Esophagus squamous epithelium (tissue), 5 donors: ENCODE data around the gene CNOT1. TPM values are rescaled to one million over a fixed set of nuclear protein-coding genes. Genes with fewer than 3 reads are reported as not detected.

ENCODE experiments used
- DNase-seq: peaks from one replicate; lab custom pipeline; 2025; lab: John Stamatoyannopoulos, UW
- H3K27ac ChIP-seq, 4 donors: fragments of 200-600 bp; sonication (generic); one replicate each; pipeline ENCODE4 v1.5.1; 2016 to 2019; ENCODE audit warnings: mild to moderate bottlenecking in 1 of 4
- H3K27me3 ChIP-seq, 4 donors: fragments of 200-600 bp; sonication (generic); 1 replicate in 3 of 4; 2 replicates in 1 of 4; pipeline versions ENCODE4 v1.5.1 to v1.6.0; 2017 to 2021; ENCODE audit warnings: antibody characterized with exemption in 1 of 4
- H3K36me3 ChIP-seq, 3 donors: fragments of 200-600 bp; sonication (generic); one replicate each; pipeline ENCODE4 v1.5.1; 2016 to 2019
- H3K4me1 ChIP-seq, 3 donors: fragments of 200-600 bp; sonication (generic); one replicate each; pipeline ENCODE4 v1.5.1; 2017 to 2019
- H3K4me3 ChIP-seq, 4 donors: fragments of 200-600 bp; sonication (generic); 1 replicate in 3 of 4; 2 replicates in 1 of 4; pipeline ENCODE4 v1.5.1; 2016 to 2019; ENCODE audit warnings: mild to moderate bottlenecking in 2 of 4, moderate library complexity in 1 of 4
- H3K9me3 ChIP-seq, 3 donors: fragments of 200-600 bp; sonication (generic); one replicate each; pipeline ENCODE4 v1.5.1; 2016 to 2019
- POLR2A ChIP-seq, 4 donors: fragments of 450-650 bp; IDR thresholded peaks; one replicate each; pipeline ENCODE4 v1.6.1; 2017; ENCODE audit warnings: antibody characterized with exemption in 4 of 4, mild to moderate bottlenecking in 4 of 4, moderate library complexity in 3 of 4
- WGBS, 2 donors: methylation state at CpG; one replicate each; pipeline ENCODE4 v1.1.5; 2018; 5-methylcytosine and 5-hydroxymethylcytosine counted together
- intact Hi-C: fragments of 100-400 bp; cut with DNase I; formaldehyde crosslinking; loops from one replicate; pipeline ENCODE4 v1.15.0; 2022
- total RNA-seq, 4 donors: library from RNA; depleted of rRNA; stranded (reverse); fragments of >200 nt; gene quantifications; one replicate each; pipeline ENCODE4 v1.1.0, GENCODE V29; 2016
- TF ChIP-seq, protein P1 (sequence below), 6 experiments: fragments of 450-650 bp in 4 of 6; fragments of 200-600 bp in 2 of 6; sonication (generic) in 2 of 6; IDR thresholded peaks; one replicate each; pipeline ENCODE4 v1.5.1; 2016 to 2019; ENCODE audit warnings: antibody characterized with exemption in 6 of 6, mild to moderate bottlenecking in 4 of 6, moderate library complexity in 4 of 6
- donor health status: DM: yes; HTN: yes; CAD: no.

CNOT1 gene
- total RNA-seq, 4 donors from 2014 or later, result 124 to 229 (median 153) TPM

DNA sequence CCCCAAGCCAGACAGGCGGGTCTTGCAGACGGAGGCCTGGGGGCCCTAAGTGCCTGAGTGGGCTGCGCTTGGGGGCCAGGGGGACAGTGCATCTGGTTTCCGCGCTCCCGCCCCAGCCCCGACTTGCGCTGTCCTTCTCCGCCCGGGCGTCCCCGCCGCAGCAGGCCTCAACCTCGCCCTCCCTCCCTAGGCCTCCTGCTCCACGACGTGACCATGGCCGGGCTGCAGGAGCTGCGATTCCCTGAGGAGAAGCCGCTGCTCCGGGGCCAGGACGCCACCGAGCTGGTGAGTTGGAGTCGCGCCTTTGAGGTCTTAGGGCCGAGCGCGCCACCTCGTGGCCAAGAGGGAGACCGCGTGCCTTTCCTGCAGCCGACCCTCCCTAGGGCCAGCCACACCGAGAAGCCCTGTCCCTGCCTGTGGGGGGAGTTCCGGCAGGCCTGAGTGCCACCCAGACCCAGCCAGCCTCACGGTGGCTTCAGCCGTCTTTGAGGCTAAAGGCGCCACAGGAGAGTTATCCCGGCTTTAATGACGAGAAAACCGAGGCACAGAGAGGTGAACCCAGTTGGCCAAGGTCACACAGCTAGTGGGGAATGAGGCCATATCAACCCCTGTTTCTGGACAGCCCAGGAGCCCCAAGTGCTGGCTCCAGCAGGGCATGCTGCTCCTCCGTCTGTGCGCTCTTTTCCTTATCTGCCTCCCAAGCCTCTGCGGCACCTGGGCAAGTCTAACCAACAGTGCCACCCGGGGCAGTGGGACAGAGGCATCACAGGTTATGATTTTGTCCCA is 141.9 kb downstream of the CNOT1 start:
- TF ChIP-seq, protein P1, sequence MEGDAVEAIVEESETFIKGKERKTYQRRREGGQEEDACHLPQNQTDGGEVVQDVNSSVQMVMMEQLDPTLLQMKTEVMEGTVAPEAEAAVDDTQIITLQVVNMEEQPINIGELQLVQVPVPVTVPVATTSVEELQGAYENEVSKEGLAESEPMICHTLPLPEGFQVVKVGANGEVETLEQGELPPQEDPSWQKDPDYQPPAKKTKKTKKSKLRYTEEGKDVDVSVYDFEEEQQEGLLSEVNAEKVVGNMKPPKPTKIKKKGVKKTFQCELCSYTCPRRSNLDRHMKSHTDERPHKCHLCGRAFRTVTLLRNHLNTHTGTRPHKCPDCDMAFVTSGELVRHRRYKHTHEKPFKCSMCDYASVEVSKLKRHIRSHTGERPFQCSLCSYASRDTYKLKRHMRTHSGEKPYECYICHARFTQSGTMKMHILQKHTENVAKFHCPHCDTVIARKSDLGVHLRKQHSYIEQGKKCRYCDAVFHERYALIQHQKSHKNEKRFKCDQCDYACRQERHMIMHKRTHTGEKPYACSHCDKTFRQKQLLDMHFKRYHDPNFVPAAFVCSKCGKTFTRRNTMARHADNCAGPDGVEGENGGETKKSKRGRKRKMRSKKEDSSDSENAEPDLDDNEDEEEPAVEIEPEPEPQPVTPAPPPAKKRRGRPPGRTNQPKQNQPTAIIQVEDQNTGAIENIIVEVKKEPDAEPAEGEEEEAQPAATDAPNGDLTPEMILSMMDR (IDR thresholded peaks at IDR 0.05), result peak; percentile 90 to 95 (median 94)
- no peak for TF ChIP-seq POLR2A (IDR thresholded peaks at IDR 0.05)
- Histone ChIP-seq H3K27me3 (peaks cover 0 to 6% (median 0%) of the 10 kb centered on the region in 4 donors), H3K27ac (no peak overlapping the region), H3K4me3 (peak overlapping the region in 3 of 4 donors; percentile 10 to 35 (median 30)), H3K9me3 (no peaks in the 10 kb centered on the region), H3K4me1 (peaks cover 0 to 9% (median 6%) of the 10 kb centered on the region in 3 donors), H3K36me3 (peaks cover 0 to 4% (median 0%) of the 10 kb centered on the region in 3 donors)
- WGBS, 2 donors, result 18 to 36% methylated on average over 10 to 24 of the region's 43 CpGs
- DNase-seq, result no peak
- intact Hi-C loops, result loop anchor here (2.0 kb wide), 1 partner anchor 153 kb away; no protein-coding TSS in a partner anchor

DNA sequence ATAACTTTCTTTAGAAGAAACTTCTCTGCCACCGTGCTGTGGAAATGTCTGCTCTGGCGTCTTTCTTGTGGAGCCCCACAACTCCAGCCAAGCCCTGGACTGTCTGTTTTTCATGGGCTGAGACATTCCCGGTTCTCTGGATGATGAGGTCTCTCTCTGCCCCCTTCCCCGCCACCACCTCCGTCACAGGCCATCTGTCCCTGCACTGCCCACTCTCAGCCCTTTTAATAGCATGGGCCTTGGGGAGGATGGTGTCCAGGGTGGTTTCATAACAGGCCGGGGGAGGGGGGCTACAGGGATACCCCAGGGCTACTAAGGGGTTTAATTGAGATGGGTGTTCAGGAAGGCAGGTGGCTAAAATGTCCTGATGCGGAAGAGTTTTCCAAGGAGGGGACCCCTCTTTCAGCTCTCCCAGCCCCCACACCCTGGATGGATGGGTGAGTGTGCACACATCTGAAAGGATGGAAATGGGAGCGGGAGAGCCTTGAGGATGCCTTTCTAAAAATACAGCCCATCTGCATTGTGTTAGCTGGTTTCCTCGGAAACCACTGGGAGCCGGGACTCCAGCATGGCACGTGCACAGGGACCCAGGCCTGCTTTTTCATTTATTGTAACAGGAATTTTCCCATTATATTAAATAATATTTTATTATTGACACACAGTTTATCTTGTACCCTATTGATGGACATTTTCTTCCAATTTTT is 144.3 kb downstream of the CNOT1 start:
- H3K27me3 ChIP-seq, result peaks cover 0 to 6% (median 0%) of the 10 kb centered on the region in 4 donors
- no peak overlapping the region for H3K27ac ChIP-seq
- intact Hi-C loops, result no loop called here
- peaks cover 0 to 4% (median 0%) of the 10 kb centered on the region in 3 donors for H3K36me3 ChIP-seq
- peaks cover 0 to 9% (median 6%) of the 10 kb centered on the region in 3 donors for H3K4me1 ChIP-seq
- 74 to 75% methylated on average over 8 of the region's 11 CpGs for WGBS, 2 donors
- H3K4me3 ChIP-seq, result no peak overlapping the region
- TF ChIP-seq, protein P1 (IDR thresholded peaks at IDR 0.05), result no peak
- TF ChIP-seq POLR2A (IDR thresholded peaks at IDR 0.05), result no peak
- DNase-seq, result no peak
- no peaks in the 10 kb centered on the region for H3K9me3 ChIP-seq

DNA sequence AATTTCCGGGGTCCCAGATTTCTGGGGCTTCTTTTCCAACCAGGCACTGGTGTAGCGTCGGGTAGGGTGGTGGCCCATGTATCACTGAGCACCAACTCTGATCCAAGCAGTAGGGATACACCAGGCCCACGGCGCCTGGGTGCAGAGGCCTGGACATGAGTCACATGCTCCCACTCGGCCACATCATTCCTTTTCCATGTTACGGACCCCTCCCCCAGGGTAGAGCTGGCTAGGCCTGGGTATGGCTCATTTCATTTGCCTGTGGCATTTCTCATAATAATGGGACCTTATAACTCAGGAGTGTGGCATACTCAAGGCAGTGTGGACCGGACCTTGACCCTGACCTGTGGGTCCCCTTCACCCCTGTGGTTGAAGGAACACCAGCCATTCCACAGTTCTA is 147.7 kb downstream of the CNOT1 start:
- intact Hi-C loops, result no loop called here
- 62 to 72% methylated on average over 7 to 8 of the region's 8 CpGs for WGBS, 2 donors
- Histone ChIP-seq H3K36me3 (no peaks in the 10 kb centered on the region), H3K27me3 (no peaks in the 10 kb centered on the region), H3K27ac (no peak overlapping the region), H3K4me1 (no peaks in the 10 kb centered on the region), H3K4me3 (no peak overlapping the region), H3K9me3 (no peaks in the 10 kb centered on the region)
- DNase-seq, result no peak
- TF ChIP-seq, protein P1 (IDR thresholded peaks at IDR 0.05), result no peak
- TF ChIP-seq POLR2A (IDR thresholded peaks at IDR 0.05), result no peak

DNA sequence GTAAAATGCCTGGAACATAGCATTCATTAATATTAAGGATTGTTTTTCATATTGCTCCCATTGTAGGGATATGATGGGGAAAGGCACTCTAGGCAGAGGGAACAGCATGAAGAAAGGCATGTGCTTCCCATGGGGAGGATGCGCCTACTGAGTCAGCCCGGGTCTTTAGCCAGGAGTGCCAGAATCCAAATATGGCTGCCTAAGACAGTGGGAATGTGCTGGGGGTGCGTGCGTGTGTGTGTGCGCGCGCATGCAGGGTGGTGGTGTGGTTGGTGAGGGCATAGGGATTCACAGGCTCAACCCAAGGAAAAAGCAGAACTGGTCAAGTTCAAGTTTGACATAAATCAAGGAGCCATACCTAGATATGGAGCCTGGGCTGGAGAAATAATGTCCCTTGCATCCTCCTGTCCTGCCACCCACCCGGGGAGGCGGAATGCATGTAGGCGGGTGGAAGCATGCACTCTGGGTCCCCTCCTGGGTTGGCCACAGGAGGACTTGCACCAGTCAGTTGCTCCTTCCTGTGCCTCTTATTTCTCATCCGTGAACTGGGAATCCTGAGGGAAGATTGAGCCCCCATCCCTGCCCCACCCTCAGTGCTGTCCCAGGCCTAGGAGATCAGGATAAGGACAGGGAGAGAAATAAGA is 148.3 kb downstream of the CNOT1 start:
- Histone ChIP-seq H3K9me3 (no peaks in the 10 kb centered on the region), H3K4me1 (no peaks in the 10 kb centered on the region), H3K27me3 (no peaks in the 10 kb centered on the region), H3K4me3 (no peak overlapping the region), H3K27ac (no peak overlapping the region), H3K36me3 (no peaks in the 10 kb centered on the region)
- intact Hi-C loops, result no loop called here
- TF ChIP-seq, protein P1 (IDR thresholded peaks at IDR 0.05), result no peak
- no peak for TF ChIP-seq POLR2A (IDR thresholded peaks at IDR 0.05)
- WGBS, 2 donors, result 91 to 96% methylated on average over 7 to 11 of the region's 11 CpGs
- no peak for DNase-seq
